T-cell (primary cell): ENCODE results near the gene PATJ. TPM values are rescaled to one million over a fixed set of nuclear protein-coding genes. Genes with fewer than 3 reads are reported as not detected.
"Not testable (repeated sequence)": the region's sequence is repeated elsewhere in the genome, so short reads cannot be mapped to it uniquely, and the experiment has no call there.

Experiments
- ATAC-seq, 4 experiments: fragments of 200-7000 bp in 3 of 4; fragments of 150-1000 bp in 1 of 4; cut with Tn5 transposase; replicated peaks in 1 of 4; 1 replicate in 3 of 4; 2 replicates in 1 of 4; pipeline ENCODE4 v1.10.0; 2021; ENCODE audit warnings: moderate library complexity in 3 of 4, mild to moderate bottlenecking in 2 of 4, moderate number of reproducible peaks in 1 of 4
- CTCF ChIA-PET, 2 donors: fragments of 300-600 bp; sonication (Branson Sonifier 250); formaldehyde crosslinking; loops; one replicate each; lab custom pipeline; 2022; ENCODE audit warnings: antibody characterized with exemption in 2 of 2; lab: Charles Lee
- POLR2A ChIA-PET, 2 donors: fragments of 300-600 bp; sonication (Branson Sonifier 250); formaldehyde crosslinking; loops; one replicate each; lab custom pipeline; 2022; ENCODE audit warnings: antibody characterized with exemption in 2 of 2; lab: Charles Lee
- DNase-seq, 35 experiments: peaks; one replicate each; pipeline versions ENCODE4 v3.0.0 to v3.0.0-alpha.2; 2013 to 2023
- H3K27ac ChIP-seq: one replicate; pipeline ENCODE4 v1.5.1; 2013; ENCODE audit warnings: low read length
- H3K27me3 ChIP-seq, 2 experiments: replicated peaks in 1 of 2; 1 replicate in 1 of 2; 2 replicates in 1 of 2; pipeline versions ENCODE4 v1.6.1 to v1.7.0; 2013; ENCODE audit warnings: low read length in 1 of 2, mixed read lengths in 1 of 2; ENCODE audit not compliant: control insufficient read depth in 2 of 2, insufficient read depth in 2 of 2; ENCODE audit errors: extremely low read depth in 1 of 2
- H3K36me3 ChIP-seq, 2 donors: 1 replicate in 1 of 2; 2 replicates in 1 of 2; pipeline versions ENCODE4 v1.6.1 to v1.7.0; 2013; ENCODE audit warnings: low read length in 1 of 2; ENCODE audit not compliant: control insufficient read depth in 2 of 2, insufficient read depth in 1 of 2; ENCODE audit errors: extremely low read depth in 1 of 2
- H3K4me1 ChIP-seq, 2 experiments: 1 replicate in 1 of 2; 2 replicates in 1 of 2; pipeline versions ENCODE4 v1.6.1 to v1.7.0; 2013; ENCODE audit warnings: low read length in 2 of 2, mixed read lengths in 1 of 2; ENCODE audit not compliant: insufficient read depth in 2 of 2, control insufficient read depth in 1 of 2; ENCODE audit errors: extremely low read depth in 1 of 2
- H3K4me3 ChIP-seq, 2 donors: 1 replicate in 1 of 2; 2 replicates in 1 of 2; pipeline versions ENCODE4 v1.5.1 to v1.7.0; 2013; ENCODE audit warnings: mild to moderate bottlenecking in 2 of 2, low read length in 1 of 2, moderate library complexity in 1 of 2; ENCODE audit not compliant: control insufficient read depth in 1 of 2; ENCODE audit errors: extremely low read depth in 1 of 2
- H3K9me3 ChIP-seq: 2 replicates; pipeline ENCODE4 v1.7.0; 2013
- H3K27ac Mint-ChIP-seq, 2 donors: one replicate each; pipeline ENCODE4 v1.8.0; 2020 to 2021; ENCODE audit warnings: mild to moderate bottlenecking in 2 of 2, mixed read lengths in 2 of 2
- H3K27me3 Mint-ChIP-seq, 2 donors: one replicate each; pipeline ENCODE4 v1.8.0; 2021 to 2022; ENCODE audit warnings: mixed read lengths in 2 of 2
- H3K36me3 Mint-ChIP-seq: one replicate; pipeline ENCODE4 v1.8.0; 2021; ENCODE audit warnings: mixed read lengths
- H3K4me1 Mint-ChIP-seq, 3 donors: one replicate each; pipeline ENCODE4 v1.8.0; 2020 to 2022; ENCODE audit warnings: mixed read lengths in 3 of 3, mild to moderate bottlenecking in 1 of 3
- H3K4me3 Mint-ChIP-seq, 3 donors: one replicate each; pipeline ENCODE4 v1.8.0; 2020 to 2022; ENCODE audit warnings: mild to moderate bottlenecking in 3 of 3, mixed read lengths in 3 of 3, moderate library complexity in 3 of 3
- H3K9me3 Mint-ChIP-seq, 3 donors: one replicate each; pipeline ENCODE4 v1.8.0; 2020 to 2022; ENCODE audit warnings: mixed read lengths in 3 of 3
- WGBS: methylation state at CpG from one replicate; pipeline ENCODE4 v1.1.5; 2013; ENCODE audit warnings: missing lambda C conversion rate; ENCODE audit not compliant: insufficient coverage; 5-methylcytosine and 5-hydroxymethylcytosine counted together
- total RNA-seq, 35 experiments: library from RNA in 6 of 35; stranded (reverse) in 6 of 35; fragments of 120-200 nt in 1 of 35; gene quantifications; one replicate each; pipeline versions ENCODE4 v1.2.1 to v1.2.4 and lab custom pipeline; 2013 to 2026

The PATJ gene
- total RNA-seq, 5 donors from 2014 or later (not counting 1 experiment from before 2014, with no cell fraction given), result 31.3 to 65.3 (median 35.7) TPM

GRCh38 chr1:62180639-62181038, 438.4 kb downstream of the PATJ start:
- Mint-ChIP-seq H3K9me3 (no peaks in the 10 kb centered on the region), H3K4me3 (no peak overlapping the region), H3K36me3 (no peaks in the 10 kb centered on the region), H3K27ac (no peak overlapping the region), H3K27me3 (peaks cover 0 to 1% of the 10 kb centered on the region in 2 donors), H3K4me1 (no peaks in the 10 kb centered on the region)
- Histone ChIP-seq H3K36me3 (no peaks in the 10 kb centered on the region), H3K9me3 (no peaks in the 10 kb centered on the region), H3K27me3 (peaks cover 0 to 2% of the 10 kb centered on the region in 2 experiments), H3K4me1 (no peaks in the 10 kb centered on the region), H3K4me3 (no peak overlapping the region), H3K27ac (no peak overlapping the region)
- WGBS, result 100% methylated on average over 2 of the region's 6 CpGs
- CTCF ChIA-PET, result interaction anchor here in 1 of 2 donors (0.6 kb wide), 1 partner anchor 45 kb away, joined by 4 read pairs; no protein-coding TSS in a partner anchor
- DNase-seq, result no peak
- POLR2A ChIA-PET, result no interaction called here
- ATAC-seq, result no peak

GRCh38 chr1:62181532-62181931, 439.3 kb downstream of the PATJ start:
- Histone ChIP-seq H3K9me3 (no peaks in the 10 kb centered on the region), H3K4me3 (no peak overlapping the region), H3K27ac (no peak overlapping the region), H3K4me1 (no peaks in the 10 kb centered on the region), H3K27me3 (peaks cover 0 to 2% of the 10 kb centered on the region in 2 experiments), H3K36me3 (no peaks in the 10 kb centered on the region)
- H3K36me3 Mint-ChIP-seq, result no peaks in the 10 kb centered on the region
- H3K4me3 Mint-ChIP-seq, result no peak overlapping the region
- DNase-seq (no peak), ATAC-seq (no peak)
- H3K27ac Mint-ChIP-seq, result no peak overlapping the region
- no peaks in the 10 kb centered on the region for H3K9me3 Mint-ChIP-seq
- no peaks in the 10 kb centered on the region for H3K4me1 Mint-ChIP-seq
- ChIA-PET POLR2A (no interaction called here), CTCF (no interaction called here)
- 91% methylated on average over 2 of the region's 7 CpGs for WGBS
- peaks cover 0 to 1% of the 10 kb centered on the region in 2 donors for H3K27me3 Mint-ChIP-seq

GRCh38 chr1:62182157-62182556, 439.9 kb downstream of the PATJ start:
- ATAC-seq, CTCF ChIA-PET, H3K27ac ChIP-seq, H3K9me3 Mint-ChIP-seq, H3K4me1 Mint-ChIP-seq, DNase-seq, H3K27ac Mint-ChIP-seq, H3K9me3 ChIP-seq, POLR2A ChIA-PET, H3K36me3 Mint-ChIP-seq, H3K4me1 ChIP-seq, H3K4me3 ChIP-seq, H3K27me3 Mint-ChIP-seq, H3K4me3 Mint-ChIP-seq, H3K36me3 ChIP-seq, H3K27me3 ChIP-seq: not testable (repeated sequence)
- 68% methylated on average over 4 of the region's 8 CpGs for WGBS

- H3K9me3 ChIP-seq, H3K4me1 Mint-ChIP-seq, H3K36me3 ChIP-seq, H3K27ac ChIP-seq, DNase-seq, H3K27me3 ChIP-seq, H3K4me3 Mint-ChIP-seq, CTCF ChIA-PET, H3K9me3 Mint-ChIP-seq, H3K27me3 Mint-ChIP-seq, ATAC-seq, H3K36me3 Mint-ChIP-seq, H3K27ac Mint-ChIP-seq, H3K4me1 ChIP-seq, H3K4me3 ChIP-seq: not testable (repeated sequence)
- WGBS, result 81% methylated on average over 6 of the region's 11 CpGs
- POLR2A ChIA-PET, result interaction anchor here in 1 of 2 donors (0.6 kb wide), 1 partner anchor 14 kb away, joined by 3 read pairs; no protein-coding TSS in a partner anchor
Observed at GRCh38 chr1:62183164-62184020, 441.1 kb downstream of the PATJ start.

GRCh38 chr1:62184336-62184735, 442.1 kb downstream of the PATJ start:
- no CpG with 5 or more reads among the region's 7 CpGs for WGBS
- Mint-ChIP-seq H3K9me3 (no peaks in the 10 kb centered on the region), H3K4me1 (no peaks in the 10 kb centered on the region), H3K27me3 (peaks cover 0 to 3% of the 10 kb centered on the region in 2 donors), H3K4me3 (no peak overlapping the region), H3K36me3 (no peaks in the 10 kb centered on the region), H3K27ac (no peak overlapping the region)
- no peaks in the 10 kb centered on the region for H3K36me3 ChIP-seq
- DNase-seq, result no peak
- H3K4me1 ChIP-seq, result no peaks in the 10 kb centered on the region
- no peak overlapping the region for H3K4me3 ChIP-seq
- H3K9me3 ChIP-seq, result no peaks in the 10 kb centered on the region
- no peak overlapping the region for H3K27ac ChIP-seq
- H3K27me3 ChIP-seq, result peaks cover 0 to 2% of the 10 kb centered on the region in 2 experiments
- no peak for ATAC-seq
- ChIA-PET CTCF (no interaction called here), POLR2A (interaction anchor here in 1 of 2 donors (0.6 kb wide), 1 partner anchor 15 kb away, joined by 3 read pairs; no protein-coding TSS in a partner anchor)

GRCh38 chr1:62185233-62185632, 443.0 kb downstream of the PATJ start:
- H3K36me3 Mint-ChIP-seq, H3K27ac Mint-ChIP-seq, DNase-seq, H3K4me3 ChIP-seq, H3K9me3 ChIP-seq, H3K9me3 Mint-ChIP-seq, ATAC-seq, H3K4me1 ChIP-seq, H3K4me3 Mint-ChIP-seq, H3K27me3 ChIP-seq, H3K4me1 Mint-ChIP-seq, H3K36me3 ChIP-seq, H3K27ac ChIP-seq, POLR2A ChIA-PET, H3K27me3 Mint-ChIP-seq: not testable (repeated sequence)
- 81% methylated on average over 5 of the region's 6 CpGs for WGBS
- CTCF ChIA-PET, result interaction anchor here in 1 of 2 donors (0.9 kb wide), 1 partner anchor 120 kb away, joined by 3 read pairs; no protein-coding TSS in a partner anchor
